HG03066 (cell line): Measurements from ENCODE around the gene HDAC8.
"Not testable (repeated sequence)": the region's sequence is repeated elsewhere in the genome, so short reads cannot be mapped to it uniquely, and the experiment has no call there.

Experiments
- ATAC-seq: cut with Tn5 transposase; IDR thresholded peaks from one replicate; pipeline ENCODE4 v1.9.1; 2021; ENCODE audit warnings: low read depth; ENCODE audit not compliant: unreplicated experiment

The HDAC8 gene

GRCh38 chrX:72466493-72466892 is 106.2 kb downstream of the HDAC8 start:
- ATAC-seq, result no peak

- ATAC-seq, result no peak
Measured at GRCh38 chrX:72465889-72466288, 106.8 kb downstream of the HDAC8 start.

- no peak for ATAC-seq
Measured at GRCh38 chrX:72461766-72462165, 110.9 kb downstream of the HDAC8 start.

- no peak for ATAC-seq
Measured at GRCh38 chrX:72461288-72461687, 111.4 kb downstream of the HDAC8 start.

- ATAC-seq, result no peak
Measured at GRCh38 chrX:72460715-72461114, 111.9 kb downstream of the HDAC8 start.

- ATAC-seq, result not testable (repeated sequence)
Measured at GRCh38 chrX:72449034-72449433, 123.6 kb downstream of the HDAC8 start.

GRCh38 chrX:72440764-72441163 is 131.9 kb downstream of the HDAC8 start:
- ATAC-seq, result not testable (repeated sequence)

GRCh38 chrX:72436010-72436409 is 136.6 kb downstream of the HDAC8 start:
- ATAC-seq, result no peak

- no peak for ATAC-seq
Measured at GRCh38 chrX:72430405-72430968, 142.2 kb downstream of the HDAC8 start.

- ATAC-seq, result no peak
Measured at GRCh38 chrX:72421797-72422196, 150.8 kb downstream of the HDAC8 start.

- no peak for ATAC-seq
Measured at GRCh38 chrX:72409993-72410392, 162.7 kb downstream of the HDAC8 start.

- no peak for ATAC-seq
Measured at GRCh38 chrX:72408885-72409284, 163.8 kb downstream of the HDAC8 start.

- ATAC-seq, result not testable (repeated sequence)
Measured at GRCh38 chrX:72405136-72405535, 167.5 kb downstream of the HDAC8 start.

- ATAC-seq, result no peak
Measured at GRCh38 chrX:72402614-72403013, 170.0 kb downstream of the HDAC8 start.

- no peak for ATAC-seq
Measured at GRCh38 chrX:72399816-72400215, 172.8 kb downstream of the HDAC8 start.

- no peak for ATAC-seq
Measured at GRCh38 chrX:72396117-72396516, 176.5 kb downstream of the HDAC8 start.

GRCh38 chrX:72395237-72395636 is 177.4 kb downstream of the HDAC8 start:
- ATAC-seq, result no peak

GRCh38 chrX:72394518-72395170 is 178.0 kb downstream of the HDAC8 start:
- no peak for ATAC-seq

- no peak for ATAC-seq
Measured at GRCh38 chrX:72393836-72394517, 178.7 kb downstream of the HDAC8 start.

GRCh38 chrX:72392816-72393800 is 179.5 kb downstream of the HDAC8 start:
- no peak for ATAC-seq

- no peak for ATAC-seq
Measured at GRCh38 chrX:72392042-72392441, 180.6 kb downstream of the HDAC8 start.
